B cell (primary cell): ENCODE results near the gene CNTNAP2.

Experiments used
- EZH2 ChIP-seq: IDR thresholded peaks from 2 replicates; pipeline ENCODE4 v1.6.1; 2012; ENCODE audit warnings: borderline replicate concordance, low read depth, mild to moderate bottlenecking, moderate library complexity, low read length; ENCODE audit not compliant: insufficient read depth, poor library complexity, severe bottlenecking
- TF ChIP-seq, protein P1 (sequence below): fragments of 200-600 bp; IDR thresholded peaks from one replicate; pipeline ENCODE4 v1.8.0; 2022; ENCODE audit warnings: antibody characterized with exemption, mild to moderate bottlenecking

DNA sequence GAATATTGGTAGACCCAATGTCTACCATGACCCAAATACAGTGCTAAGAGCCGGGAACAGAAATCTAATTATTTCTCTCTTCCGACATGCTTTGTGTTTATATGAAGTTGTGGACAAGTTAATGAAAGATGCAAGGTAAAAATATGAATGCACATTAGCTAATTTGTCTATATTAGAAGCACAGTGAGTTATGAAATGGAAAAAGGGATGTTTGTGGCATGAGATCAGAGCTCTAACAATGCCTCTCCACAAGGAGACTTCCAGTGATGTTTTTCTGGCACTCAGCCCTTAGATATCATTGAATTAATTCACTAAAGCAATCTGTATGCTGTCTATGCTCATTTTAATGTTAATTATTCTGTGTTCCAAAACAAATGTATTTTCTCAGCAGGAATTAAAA, 897.2 kb downstream of the CNTNAP2 start:
- TF ChIP-seq, protein P1, sequence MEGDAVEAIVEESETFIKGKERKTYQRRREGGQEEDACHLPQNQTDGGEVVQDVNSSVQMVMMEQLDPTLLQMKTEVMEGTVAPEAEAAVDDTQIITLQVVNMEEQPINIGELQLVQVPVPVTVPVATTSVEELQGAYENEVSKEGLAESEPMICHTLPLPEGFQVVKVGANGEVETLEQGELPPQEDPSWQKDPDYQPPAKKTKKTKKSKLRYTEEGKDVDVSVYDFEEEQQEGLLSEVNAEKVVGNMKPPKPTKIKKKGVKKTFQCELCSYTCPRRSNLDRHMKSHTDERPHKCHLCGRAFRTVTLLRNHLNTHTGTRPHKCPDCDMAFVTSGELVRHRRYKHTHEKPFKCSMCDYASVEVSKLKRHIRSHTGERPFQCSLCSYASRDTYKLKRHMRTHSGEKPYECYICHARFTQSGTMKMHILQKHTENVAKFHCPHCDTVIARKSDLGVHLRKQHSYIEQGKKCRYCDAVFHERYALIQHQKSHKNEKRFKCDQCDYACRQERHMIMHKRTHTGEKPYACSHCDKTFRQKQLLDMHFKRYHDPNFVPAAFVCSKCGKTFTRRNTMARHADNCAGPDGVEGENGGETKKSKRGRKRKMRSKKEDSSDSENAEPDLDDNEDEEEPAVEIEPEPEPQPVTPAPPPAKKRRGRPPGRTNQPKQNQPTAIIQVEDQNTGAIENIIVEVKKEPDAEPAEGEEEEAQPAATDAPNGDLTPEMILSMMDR, result no peak
- TF ChIP-seq EZH2, result no peak
